A549 treated with CORT108297 at 1 μM for 4 hours (cell line): ENCODE data around the gene HAUS7. TPM values are rescaled to one million over a fixed set of nuclear protein-coding genes. Genes with fewer than 3 reads are reported as not detected.

Experiments used
- total RNA-seq: library from RNA; stranded (reverse); fragments of 200-300 nt; extraction: Qiagen RNA extraction; gene quantifications from 5 replicates; pipeline ENCODE4 v1.2.3, GENCODE V29; 2022

Gene HAUS7
- 56.8 to 65.7 TPM (median 59.8 TPM) in 5 replicates for total RNA-seq

DNA sequence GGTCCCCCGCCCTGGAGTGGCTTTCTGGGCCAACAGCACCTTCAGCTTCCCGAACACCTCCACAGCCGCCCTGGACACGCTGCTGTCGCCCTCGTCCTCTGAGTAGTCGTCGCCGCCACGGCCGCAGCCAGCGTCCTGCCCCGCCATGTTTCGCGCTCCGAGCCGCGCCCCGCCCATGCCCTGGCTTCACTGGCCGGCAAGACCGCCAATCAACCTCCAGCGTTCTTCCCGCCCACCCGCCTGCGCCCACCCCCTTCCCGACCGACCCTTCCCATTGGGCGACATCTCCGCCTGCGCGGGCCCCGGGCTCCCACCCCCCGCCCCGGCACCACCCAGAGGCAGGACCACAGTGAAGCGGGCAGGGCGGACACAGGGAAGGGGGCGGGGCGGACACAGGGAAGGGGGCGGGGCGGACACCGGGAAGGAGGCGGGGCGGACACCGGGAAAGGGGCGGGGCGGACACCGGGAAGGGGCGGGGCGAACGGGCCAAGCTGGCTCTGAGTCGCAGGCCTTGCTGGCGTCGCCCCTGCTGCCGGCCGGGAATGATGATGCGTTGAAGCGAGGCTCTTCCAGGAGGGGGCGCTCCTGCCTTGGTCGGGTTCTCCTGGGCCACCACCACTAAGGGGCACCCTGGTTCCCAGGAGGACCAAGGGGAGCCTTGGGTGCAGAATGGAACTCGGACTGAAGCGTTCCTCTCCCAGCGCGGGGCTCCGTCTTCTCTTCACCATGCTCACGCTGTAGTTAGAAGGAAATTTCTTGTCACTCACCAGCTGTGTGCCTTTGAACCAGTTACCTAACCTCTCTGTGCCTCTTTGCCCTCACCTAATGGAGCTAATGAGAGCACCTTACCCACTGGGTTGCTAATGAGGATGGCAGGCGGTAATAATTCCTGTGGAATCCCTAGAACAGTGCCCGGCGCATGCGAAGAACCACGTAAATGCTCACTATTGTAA lies at the start of gene HAUS7:
HAUS7 (minus strand) TSS at position 166 of the 953 bp plus-strand sequence; CDS start at position 147, 19 bp downstream.

DNA sequence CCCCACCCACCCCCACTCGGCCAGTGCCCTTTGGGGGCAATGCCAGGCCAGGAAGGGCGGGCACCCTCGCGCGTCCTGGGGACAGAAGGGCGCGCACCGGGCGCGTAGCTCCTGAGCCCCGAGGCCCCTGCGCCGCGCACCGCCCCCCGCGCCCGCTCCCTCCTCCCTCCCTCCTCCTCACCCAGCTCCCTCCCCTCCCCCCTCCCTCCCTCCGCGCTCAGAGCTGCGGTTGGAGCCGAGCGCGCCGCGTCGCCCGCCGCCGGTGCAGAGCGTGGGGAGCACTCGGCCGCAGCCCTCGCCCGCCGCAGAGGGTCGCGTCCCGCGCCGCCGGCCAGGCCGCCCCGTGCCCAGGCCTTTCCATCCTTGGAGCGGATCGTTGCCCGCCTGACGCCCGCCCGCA lies 47.0 kb upstream of the HAUS7 start, which contains the start of gene ATP2B3:
ATP2B3 (plus strand) TSS at position 220 of the 400 bp plus-strand sequence. CDS start 18,606 bp downstream, outside the sequence.

GRCh38 chrX:153494541-153495361 lies 24.4 kb upstream of the HAUS7 start, which contains the start of gene BGN:
TSS of gene BGN (plus strand) at chrX:153494980. CDS start at chrX:153504632, 9,652 bp downstream.

GRCh38 chrX:153445856-153446635 lies 24.3 kb downstream of the HAUS7 start, which contains the start of gene TREX2:
TSS of gene TREX2 (minus strand) at chrX:153446056. CDS start at chrX:153445430, 626 bp downstream.

DNA sequence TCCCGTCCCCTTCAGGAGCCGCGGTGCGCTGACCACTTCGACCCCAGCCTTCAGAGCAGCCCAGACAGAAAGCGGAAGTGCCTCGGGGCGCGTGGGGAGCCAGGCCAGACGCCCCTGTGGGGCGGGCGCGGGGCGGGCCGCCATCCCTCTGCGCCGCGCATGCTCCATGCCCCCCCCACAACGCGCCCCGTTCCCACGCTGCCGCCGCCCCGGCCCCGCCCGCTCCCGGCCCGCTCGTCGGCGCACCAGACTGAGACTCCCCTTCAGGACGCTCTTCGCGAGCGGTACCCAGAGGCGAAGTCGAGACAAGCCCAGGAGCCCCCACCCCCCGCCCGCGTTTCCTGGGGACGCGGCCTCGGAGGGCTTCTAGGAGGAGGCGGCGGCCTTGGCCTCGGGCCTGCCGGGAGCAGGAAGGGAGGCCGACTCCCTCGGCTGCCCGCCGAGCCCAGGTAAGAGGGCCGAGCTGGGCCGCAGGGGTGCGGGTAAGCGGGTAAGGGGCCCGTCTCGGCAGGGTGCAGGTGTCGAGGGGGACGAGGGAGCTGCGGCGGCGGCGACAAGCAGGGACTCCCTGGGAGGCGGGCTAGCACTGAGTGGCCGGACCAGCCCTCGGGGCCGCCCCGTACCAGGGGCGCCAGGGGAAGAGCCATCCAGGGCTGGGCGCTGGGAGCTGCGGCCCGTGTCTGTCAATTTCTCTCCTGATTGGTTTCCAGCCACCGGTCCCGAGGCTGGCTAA lies 59.0 kb downstream of the HAUS7 start, which contains the start of gene ZFP92:
ZFP92 (plus strand) TSS at position 218 of the 733 bp plus-strand sequence. CDS start 6,851 bp downstream, outside the sequence.

DNA sequence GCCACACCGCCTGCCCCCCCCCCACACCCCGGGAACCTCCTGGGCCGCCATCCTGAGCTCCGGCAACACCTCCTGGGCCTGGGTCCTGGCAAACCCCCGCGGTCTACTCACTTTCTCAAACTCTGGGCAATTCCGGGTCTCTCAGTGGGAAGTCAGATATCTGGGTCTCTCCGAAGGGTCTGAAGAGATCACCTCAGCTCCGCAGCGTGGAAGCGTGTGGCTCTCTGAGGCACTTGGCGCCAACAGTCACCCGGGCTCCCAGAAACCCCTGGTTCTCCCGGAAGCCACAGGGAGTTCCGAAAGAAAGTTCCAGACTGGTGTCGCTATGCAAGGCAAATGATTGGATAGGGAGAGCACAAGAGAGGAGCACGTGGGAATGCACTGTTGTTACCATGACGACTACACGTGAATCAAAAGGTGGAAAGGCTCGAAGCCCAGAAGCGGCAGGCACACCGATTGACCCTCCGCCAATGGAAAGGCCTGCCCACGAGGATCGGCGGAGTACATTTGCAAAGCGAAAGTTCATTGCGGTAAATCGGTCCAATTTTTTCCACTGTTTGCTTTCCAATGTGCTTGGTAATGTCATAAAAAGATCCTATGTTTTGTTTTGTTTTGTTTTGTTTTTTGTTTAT lies 69.1 kb downstream of the HAUS7 start, which contains the start of gene PNMA6E:
PNMA6E (minus strand) TSS at position 218 of the 632 bp plus-strand sequence. CDS start 2,501 bp downstream, outside the sequence.

Other genes with a start within 250 kb of the HAUS7 start
- gene PNMA6F, start 148.8 kb downstream of the HAUS7 start, total RNA-seq = not detected in 5 replicates
- 4.9 to 5.7 TPM (median 5.1 TPM) in 5 replicates for gene ZNF275, start 136.4 kb downstream of the HAUS7 start, total RNA-seq
- 0.03 to 0.05 TPM (median 0.03 TPM) in 3 of 5 replicates, not detected in the others for gene PNMA6E, start 69.2 kb downstream of the HAUS7 start, total RNA-seq
- gene ZFP92, start 59.1 kb downstream of the HAUS7 start, total RNA-seq = 0.35 to 0.65 TPM (median 0.60 TPM) in 5 replicates
- 1.0 to 1.8 TPM (median 1.7 TPM) in 5 replicates for gene TREX2, start 24.5 kb downstream of the HAUS7 start, total RNA-seq
- gene BGN, start 24.4 kb upstream of the HAUS7 start, total RNA-seq = not detected in 5 replicates
- gene ATP2B3, start 47.1 kb upstream of the HAUS7 start, total RNA-seq = 0.05 to 0.25 TPM (median 0.17 TPM) in 5 replicates
- gene CCNQ, start 128.6 kb upstream of the HAUS7 start, total RNA-seq = 38.9 to 59.5 TPM (median 57.0 TPM) in 5 replicates
- 1.2 to 1.8 TPM (median 1.4 TPM) in 5 replicates for gene DUSP9, start 176.6 kb upstream of the HAUS7 start, total RNA-seq
- gene PNCK, start 203.2 kb upstream of the HAUS7 start, total RNA-seq = 0.21 to 0.37 TPM (median 0.24 TPM) in 3 of 5 replicates, not detected in the others
- 10.0 to 13.6 TPM (median 11.9 TPM) in 5 replicates for gene SLC6A8, start 217.3 kb upstream of the HAUS7 start, total RNA-seq